Gastrocnemius medialis (tissue), 4 donors: Measurements from ENCODE around the gene NTRK3.

ENCODE experiments used
- CTCF ChIP-seq, 5 experiments: fragments of 450-650 bp in 3 of 5; fragments of 200-600 bp in 2 of 5; sonication (generic) in 2 of 5; IDR thresholded peaks in 4 of 5; conservative IDR thresholded peaks in 1 of 5; 1 replicate in 4 of 5; 2 replicates in 1 of 5; pipeline ENCODE4 v1.5.1; 2016 to 2019; ENCODE audit warnings: antibody characterized with exemption in 5 of 5, mild to moderate bottlenecking in 3 of 5, moderate library complexity in 3 of 5
- POLR2A ChIP-seq, 2 donors: fragments of 450-650 bp; IDR thresholded peaks; one replicate each; pipeline ENCODE4 v1.6.1; 2017; ENCODE audit warnings: antibody characterized with exemption in 2 of 2, mild to moderate bottlenecking in 2 of 2, moderate library complexity in 2 of 2

GRCh38 chr15:88021601-88022000 is 234.9 kb downstream of the NTRK3 start:
- TF ChIP-seq CTCF (IDR thresholded peaks at IDR 0.05 in 4 of 5, conservative IDR thresholded peaks at IDR 0.05 in 1 of 5) (no peak), POLR2A (IDR thresholded peaks at IDR 0.05) (no peak)
